SK-N-SH (cell line): Measurements from ENCODE around the gene MAP3K7CL. TPM values are rescaled to one million over a fixed set of nuclear protein-coding genes. Genes with fewer than 3 reads are reported as not detected.
A peak's percentile ranks its signal among the peaks of the same experiment; 100 is the strongest.

Experiments used
- CTCF ChIA-PET: fragments of 300-600, 350-600 bp; formaldehyde crosslinking; extraction: SDS; loops from one replicate; lab custom pipeline; 2021; lab: Yijun Ruan, JAX
- POLR2A ChIA-PET: fragments of 350-600 bp; sonication (Branson Sonifier 250); formaldehyde crosslinking; extraction: SDS; loops from one replicate; lab custom pipeline; 2020; ENCODE audit warnings: antibody characterized with exemption, inconsistent platforms; lab: Yijun Ruan, JAX
- DNase-seq: peaks from one replicate; pipeline ENCODE4 v3.0.0; 2012
- H2AFZ ChIP-seq: fragments of 200-600 bp; sonication (generic); 2 replicates; pipeline ENCODE4 v1.8.1; 2016; ENCODE audit warnings: antibody characterized with exemption, mild to moderate bottlenecking, low read depth
- H3F3A ChIP-seq: fragments of 200-600 bp; sonication (generic); replicated peaks from 2 replicates; pipeline ENCODE3; 2016; ENCODE audit warnings: antibody characterized with exemption, mild to moderate bottlenecking; ENCODE audit not compliant: insufficient read depth
- H3K27ac ChIP-seq, 2 experiments: fragments of 200-500 bp in 1 of 2; fragments of 200-600 bp in 1 of 2; sonication (Bioruptor generic) in 1 of 2; sonication (generic), shearing (Covaris generic) in 1 of 2; 2 replicates each; pipeline versions ENCODE4 v1.5.1 to v1.6.1; 2014 to 2016; ENCODE audit warnings: low read depth in 2 of 2, inconsistent platforms in 1 of 2, low read length in 1 of 2, mild to moderate bottlenecking in 1 of 2, mixed read lengths in 1 of 2
- H3K27me3 ChIP-seq: fragments of 200-600 bp; sonication (generic), shearing (Covaris generic); 2 replicates; pipeline ENCODE4 v1.6.1; 2016; ENCODE audit warnings: mixed run types; ENCODE audit not compliant: insufficient read depth
- H3K36me3 ChIP-seq, 2 experiments: fragments of 200-500 bp in 1 of 2; fragments of 200-600 bp in 1 of 2; sonication (Bioruptor generic) in 1 of 2; sonication (generic) in 1 of 2; replicated peaks in 1 of 2; 2 replicates each; pipeline versions ENCODE3 to v1.5.1; 2014 to 2016; ENCODE audit warnings: low read length in 1 of 2, mild to moderate bottlenecking in 1 of 2; ENCODE audit not compliant: insufficient read depth in 2 of 2, control insufficient read depth in 1 of 2
- H3K4me1 ChIP-seq, 2 experiments: fragments of 200-500 bp in 1 of 2; fragments of 200-600 bp in 1 of 2; sonication (Bioruptor generic) in 1 of 2; sonication (generic), shearing (Covaris generic) in 1 of 2; 2 replicates each; pipeline versions ENCODE4 v1.5.1 to v1.6.1; 2014 to 2016; ENCODE audit warnings: low read depth in 1 of 2, low read length in 1 of 2, mixed run types in 1 of 2; ENCODE audit not compliant: insufficient read depth in 2 of 2, control insufficient read depth in 1 of 2
- H3K4me2 ChIP-seq: fragments of 200-600 bp; sonication (generic), shearing (Covaris generic); 2 replicates; pipeline ENCODE4 v1.6.1; 2017; ENCODE audit warnings: mixed run types
- H3K4me3 ChIP-seq, 2 experiments: fragments of 200-500 bp in 1 of 2; fragments of 200-600 bp in 1 of 2; sonication (Bioruptor generic) in 1 of 2; sonication (generic), shearing (Covaris generic) in 1 of 2; 2 replicates each; pipeline versions ENCODE4 v1.5.1 to v1.8.1; 2014 to 2016; ENCODE audit warnings: low read depth in 2 of 2, inconsistent platforms in 1 of 2, low read length in 1 of 2, mild to moderate bottlenecking in 1 of 2, mixed read lengths in 1 of 2, moderate library complexity in 1 of 2
- H3K79me2 ChIP-seq: fragments of 200-600 bp; sonication (generic); 2 replicates; pipeline ENCODE4 v1.8.1; 2017; ENCODE audit warnings: mild to moderate bottlenecking; ENCODE audit not compliant: insufficient read depth
- H3K9ac ChIP-seq: fragments of 200-600 bp; sonication (generic); 2 replicates; pipeline ENCODE4 v1.6.1; 2017; ENCODE audit warnings: mixed run types
- H3K9me2 ChIP-seq: fragments of 200-600 bp; sonication (generic); 2 replicates; pipeline ENCODE4 v1.6.1; 2017; ENCODE audit warnings: mixed run types
- H3K9me3 ChIP-seq: fragments of 200-600 bp; sonication (generic); 2 replicates; pipeline ENCODE4 v1.6.1; 2017; ENCODE audit warnings: mixed run types, mild to moderate bottlenecking, moderate library complexity
- H4K20me1 ChIP-seq: fragments of 200-600 bp; sonication (generic); 2 replicates; pipeline ENCODE4 v1.6.1; 2017; ENCODE audit warnings: mild to moderate bottlenecking, mixed run types; ENCODE audit not compliant: insufficient read depth
- EP300 ChIP-seq, 2 experiments: IDR thresholded peaks; 2 replicates each; pipeline versions ENCODE4 v1.4.0 to v1.6.1; 2012; ENCODE audit warnings: borderline replicate concordance in 1 of 2, low read depth in 1 of 2, low read length in 1 of 2
- EZH2phosphoT487 ChIP-seq: fragments of 200-600 bp; sonication (generic); IDR thresholded peaks from 2 replicates; pipeline ENCODE4 v1.6.1; 2017; ENCODE audit warnings: low read depth, mixed run types, mild to moderate bottlenecking, antibody characterized with exemption, moderate library complexity, borderline replicate concordance
- FOSL2 ChIP-seq: IDR thresholded peaks from 2 replicates; pipeline ENCODE4 v1.4.0; 2012; ENCODE audit warnings: low read depth, mild to moderate bottlenecking, moderate library complexity, borderline replicate concordance
- JUND ChIP-seq: IDR thresholded peaks from 2 replicates; pipeline ENCODE4 v1.4.0; 2012
- MXI1 ChIP-seq: IDR thresholded peaks from 2 replicates; pipeline ENCODE4 v1.6.1; 2012; ENCODE audit warnings: mild to moderate bottlenecking, low read depth, low read length, improper control_type of control experiment
- NRF1 ChIP-seq: IDR thresholded peaks from 2 replicates; pipeline ENCODE4 v1.6.1; 2012; ENCODE audit warnings: low read depth, mild to moderate bottlenecking, low read length
- RAD21 ChIP-seq: IDR thresholded peaks from 2 replicates; pipeline ENCODE4 v1.6.1; 2012; ENCODE audit warnings: mild to moderate bottlenecking, low read length
- SIN3A ChIP-seq: IDR thresholded peaks from 2 replicates; pipeline ENCODE4 v1.6.1; 2012; ENCODE audit warnings: low read depth, mild to moderate bottlenecking, low read length, moderate library complexity, borderline replicate concordance
- SMC3 ChIP-seq: IDR thresholded peaks from 2 replicates; pipeline ENCODE4 v1.6.1; 2012; ENCODE audit warnings: low read depth, low read length, improper control_type of control experiment
- YY1 ChIP-seq: IDR thresholded peaks from 2 replicates; pipeline ENCODE4 v1.4.0; 2012; ENCODE audit warnings: low read depth, mild to moderate bottlenecking
- WGBS: methylation state at CpG from one replicate; pipeline ENCODE4 v1.1.6; 2017; ENCODE audit warnings: low lambda C conversion rate; 5-methylcytosine and 5-hydroxymethylcytosine counted together
- polyA plus RNA-seq, 3 experiments: library from polyadenylated mRNA; depleted of rRNA; stranded (reverse); fragments of >200 nt; gene quantifications; 2 replicates each; pipeline ENCODE4 v1.2.3, GENCODE V29; 2012
- TF ChIP-seq, protein P1 (sequence below): IDR thresholded peaks from 2 replicates; pipeline ENCODE4 v1.4.0; 2012; ENCODE audit warnings: low read depth, borderline replicate concordance
- TF ChIP-seq, protein P2 (sequence below): fragments of 200-600 bp; sonication (generic); IDR thresholded peaks from 2 replicates; pipeline ENCODE4 v1.6.1; 2017; ENCODE audit warnings: antibody characterized with exemption, mild to moderate bottlenecking, moderate library complexity
- TF ChIP-seq, protein P3 (sequence below): IDR thresholded peaks from 2 replicates; pipeline ENCODE4 v1.4.0; 2012; ENCODE audit warnings: low read depth
- TF ChIP-seq, protein P4 (sequence below): IDR thresholded peaks from 2 replicates; pipeline ENCODE4 v1.4.0; 2012; ENCODE audit warnings: low read depth, borderline replicate concordance
- TF ChIP-seq, protein P5 (sequence below): IDR thresholded peaks from 2 replicates; pipeline ENCODE4; 2012

The MAP3K7CL gene
- polyA plus RNA-seq, 1 of the 3 experiments (the other 2 are of a cell fraction), result 2.3 TPM

DNA sequence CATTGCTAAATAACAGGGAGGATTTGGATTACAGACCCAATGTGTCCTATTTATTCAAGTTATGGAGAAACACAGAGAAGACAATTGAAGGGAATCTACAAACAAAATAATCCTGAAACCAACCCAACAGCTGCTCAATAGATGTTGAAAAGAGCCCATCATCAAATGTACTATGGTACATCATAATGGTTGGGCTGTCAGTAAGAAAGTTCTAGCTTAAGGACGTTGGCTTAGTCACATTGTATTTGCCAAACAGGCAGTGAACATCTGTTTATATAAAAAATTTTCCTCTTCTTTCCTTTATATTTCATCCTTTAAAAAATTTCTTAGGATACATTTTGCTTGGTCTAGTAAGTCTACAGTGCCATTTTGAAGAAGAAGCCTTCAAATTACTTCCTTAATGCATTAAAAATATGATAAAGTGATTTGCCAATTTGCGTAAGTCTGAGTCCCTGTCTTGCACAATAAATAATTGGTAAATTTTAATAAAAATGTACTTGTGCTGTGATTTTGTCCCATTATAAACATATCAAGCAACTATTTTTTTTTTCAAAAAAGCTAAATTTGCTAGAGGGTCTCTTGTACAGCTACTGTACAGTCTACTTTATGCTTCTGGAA lies 14.4 kb downstream of the MAP3K7CL start:
- peaks cover 0 to 27% of the 10 kb centered on the region in 2 experiments; a peak in 2 of 4 replicates for H3K4me1 ChIP-seq
- no peaks in the 10 kb centered on the region for H3K9me2 ChIP-seq
- peaks cover 40% of the 10 kb centered on the region for H3F3A ChIP-seq
- no peaks in the 10 kb centered on the region for H3K27me3 ChIP-seq
- peak overlapping the region; percentile 62 to 84; a peak in 3 of 4 replicates for H3K27ac ChIP-seq
- no peak for DNase-seq
- POLR2A ChIA-PET, result no interaction called here
- WGBS, result 18% methylated on average over 2 of the region's 2 CpGs
- no peaks in the 10 kb centered on the region for H4K20me1 ChIP-seq
- no peaks in the 10 kb centered on the region for H3K9me3 ChIP-seq
- peak overlapping the region; percentile 54 for H3K4me2 ChIP-seq
- TF ChIP-seq FOSL2 (no peak), YY1 (no peak), EZH2phosphoT487 (no peak), NRF1 (no peak), JUND (no peak), MXI1 (no peak), RAD21 (no peak), SMC3 (no peak), SIN3A (no peak), EP300 (IDR thresholded peaks at IDR 0.05; ENCODE audit: borderline replicate concordance in 1 of 2, low read depth in 1 of 2, low read length in 1 of 2) (no peak)
- TF ChIP-seq, protein P1, sequence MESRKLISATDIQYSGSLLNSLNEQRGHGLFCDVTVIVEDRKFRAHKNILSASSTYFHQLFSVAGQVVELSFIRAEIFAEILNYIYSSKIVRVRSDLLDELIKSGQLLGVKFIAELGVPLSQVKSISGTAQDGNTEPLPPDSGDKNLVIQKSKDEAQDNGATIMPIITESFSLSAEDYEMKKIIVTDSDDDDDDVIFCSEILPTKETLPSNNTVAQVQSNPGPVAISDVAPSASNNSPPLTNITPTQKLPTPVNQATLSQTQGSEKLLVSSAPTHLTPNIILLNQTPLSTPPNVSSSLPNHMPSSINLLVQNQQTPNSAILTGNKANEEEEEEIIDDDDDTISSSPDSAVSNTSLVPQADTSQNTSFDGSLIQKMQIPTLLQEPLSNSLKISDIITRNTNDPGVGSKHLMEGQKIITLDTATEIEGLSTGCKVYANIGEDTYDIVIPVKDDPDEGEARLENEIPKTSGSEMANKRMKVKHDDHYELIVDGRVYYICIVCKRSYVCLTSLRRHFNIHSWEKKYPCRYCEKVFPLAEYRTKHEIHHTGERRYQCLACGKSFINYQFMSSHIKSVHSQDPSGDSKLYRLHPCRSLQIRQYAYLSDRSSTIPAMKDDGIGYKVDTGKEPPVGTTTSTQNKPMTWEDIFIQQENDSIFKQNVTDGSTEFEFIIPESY, result no peak
- TF ChIP-seq, protein P2, sequence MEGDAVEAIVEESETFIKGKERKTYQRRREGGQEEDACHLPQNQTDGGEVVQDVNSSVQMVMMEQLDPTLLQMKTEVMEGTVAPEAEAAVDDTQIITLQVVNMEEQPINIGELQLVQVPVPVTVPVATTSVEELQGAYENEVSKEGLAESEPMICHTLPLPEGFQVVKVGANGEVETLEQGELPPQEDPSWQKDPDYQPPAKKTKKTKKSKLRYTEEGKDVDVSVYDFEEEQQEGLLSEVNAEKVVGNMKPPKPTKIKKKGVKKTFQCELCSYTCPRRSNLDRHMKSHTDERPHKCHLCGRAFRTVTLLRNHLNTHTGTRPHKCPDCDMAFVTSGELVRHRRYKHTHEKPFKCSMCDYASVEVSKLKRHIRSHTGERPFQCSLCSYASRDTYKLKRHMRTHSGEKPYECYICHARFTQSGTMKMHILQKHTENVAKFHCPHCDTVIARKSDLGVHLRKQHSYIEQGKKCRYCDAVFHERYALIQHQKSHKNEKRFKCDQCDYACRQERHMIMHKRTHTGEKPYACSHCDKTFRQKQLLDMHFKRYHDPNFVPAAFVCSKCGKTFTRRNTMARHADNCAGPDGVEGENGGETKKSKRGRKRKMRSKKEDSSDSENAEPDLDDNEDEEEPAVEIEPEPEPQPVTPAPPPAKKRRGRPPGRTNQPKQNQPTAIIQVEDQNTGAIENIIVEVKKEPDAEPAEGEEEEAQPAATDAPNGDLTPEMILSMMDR, result no peak
- TF ChIP-seq, protein P3, sequence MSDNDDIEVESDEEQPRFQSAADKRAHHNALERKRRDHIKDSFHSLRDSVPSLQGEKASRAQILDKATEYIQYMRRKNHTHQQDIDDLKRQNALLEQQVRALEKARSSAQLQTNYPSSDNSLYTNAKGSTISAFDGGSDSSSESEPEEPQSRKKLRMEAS, result no peak
- TF ChIP-seq, protein P4, sequence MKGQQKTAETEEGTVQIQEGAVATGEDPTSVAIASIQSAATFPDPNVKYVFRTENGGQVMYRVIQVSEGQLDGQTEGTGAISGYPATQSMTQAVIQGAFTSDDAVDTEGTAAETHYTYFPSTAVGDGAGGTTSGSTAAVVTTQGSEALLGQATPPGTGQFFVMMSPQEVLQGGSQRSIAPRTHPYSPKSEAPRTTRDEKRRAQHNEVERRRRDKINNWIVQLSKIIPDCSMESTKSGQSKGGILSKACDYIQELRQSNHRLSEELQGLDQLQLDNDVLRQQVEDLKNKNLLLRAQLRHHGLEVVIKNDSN, result no peak
- TF ChIP-seq, protein P5, sequence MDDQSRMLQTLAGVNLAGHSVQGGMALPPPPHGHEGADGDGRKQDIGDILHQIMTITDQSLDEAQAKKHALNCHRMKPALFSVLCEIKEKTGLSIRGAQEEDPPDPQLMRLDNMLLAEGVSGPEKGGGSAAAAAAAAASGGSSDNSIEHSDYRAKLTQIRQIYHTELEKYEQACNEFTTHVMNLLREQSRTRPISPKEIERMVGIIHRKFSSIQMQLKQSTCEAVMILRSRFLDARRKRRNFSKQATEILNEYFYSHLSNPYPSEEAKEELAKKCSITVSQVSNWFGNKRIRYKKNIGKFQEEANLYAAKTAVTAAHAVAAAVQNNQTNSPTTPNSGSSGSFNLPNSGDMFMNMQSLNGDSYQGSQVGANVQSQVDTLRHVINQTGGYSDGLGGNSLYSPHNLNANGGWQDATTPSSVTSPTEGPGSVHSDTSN, result no peak
- H3K4me3 ChIP-seq, result no peak overlapping the region; a peak in 1 of 4 replicates
- H3K79me2 ChIP-seq, result no peaks in the 10 kb centered on the region
- CTCF ChIA-PET, result interaction anchor here (0.8 kb wide), 1 partner anchor 19 kb away, joined by 4 read pairs; no protein-coding TSS in a partner anchor
- H2AFZ ChIP-seq, result no peak overlapping the region
- no peaks in the 10 kb centered on the region for H3K36me3 ChIP-seq
- H3K9ac ChIP-seq, result no peak overlapping the region
